Measurements from ENCODE around the gene PCBP2.
"Not testable (repeated sequence)": the region's sequence is repeated elsewhere in the genome, so short reads cannot be mapped to it uniquely, and the experiment has no call there.

The PCBP2 gene

DNA sequence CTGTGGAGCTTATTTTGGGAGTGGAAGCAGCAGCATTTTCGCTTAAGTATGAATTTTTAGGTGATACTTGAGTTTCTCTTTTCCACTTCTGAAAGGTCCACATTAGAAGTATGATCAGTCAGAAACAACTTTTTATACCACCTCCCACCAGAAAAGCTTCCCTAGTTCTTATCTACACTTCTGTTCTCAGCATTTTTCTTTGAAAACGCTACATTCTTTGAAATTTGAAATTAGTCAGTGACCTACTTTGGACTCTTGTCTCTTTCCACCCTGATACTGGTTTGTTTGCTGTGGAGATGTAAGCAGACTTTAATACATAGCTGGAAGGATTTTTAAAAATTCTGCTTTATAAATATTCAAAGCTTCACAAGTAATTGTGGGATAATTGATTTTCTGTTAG, 22.2 kb downstream of the PCBP2 start:
- no peak for FAIRE-seq

DNA sequence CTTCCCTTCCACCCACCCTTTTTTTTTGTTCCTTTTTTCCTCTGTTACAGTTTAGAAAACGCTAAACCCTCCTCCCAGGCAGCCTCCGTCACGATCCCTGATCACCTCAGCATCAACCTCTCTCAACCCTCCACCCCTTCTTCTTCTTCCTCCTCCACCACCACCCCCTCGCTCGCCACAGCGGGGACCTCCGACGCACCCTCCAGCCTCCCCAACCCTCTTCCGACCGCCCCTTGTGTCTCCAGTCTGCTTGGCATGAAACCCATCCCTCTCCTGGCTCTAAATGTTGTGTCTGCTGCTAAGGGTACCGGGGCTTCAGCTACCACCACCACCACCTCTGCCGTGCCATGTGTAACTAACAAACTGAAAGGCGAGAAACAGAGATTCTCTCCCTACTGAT, 22.9 kb downstream of the PCBP2 start:
- no peak for FAIRE-seq

DNA sequence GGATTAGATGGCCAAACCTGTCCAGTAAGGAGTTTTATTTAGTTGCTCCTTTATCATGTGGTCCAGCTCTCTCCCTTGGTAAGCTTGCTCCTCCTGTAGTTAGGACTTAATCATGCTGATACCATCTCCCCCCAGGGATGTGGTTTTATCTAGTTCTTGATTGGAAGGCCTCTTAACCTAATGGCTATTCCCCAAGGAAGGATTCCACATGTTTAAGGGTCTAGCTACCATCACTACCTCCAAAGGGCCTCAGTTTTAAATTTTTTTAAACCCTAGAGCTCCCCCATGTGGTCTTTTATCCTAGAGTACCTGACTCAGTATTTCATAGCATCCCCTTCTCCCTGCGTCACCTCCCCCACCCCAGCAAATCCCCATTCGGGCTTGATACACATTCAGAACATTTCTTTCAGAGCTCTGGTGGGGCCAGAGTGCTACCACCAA, 24.9 kb downstream of the PCBP2 start:
- no peak for FAIRE-seq

GRCh38 chr12:53478865-53479264, 27.0 kb downstream of the PCBP2 start:
- no peak for FAIRE-seq

DNA sequence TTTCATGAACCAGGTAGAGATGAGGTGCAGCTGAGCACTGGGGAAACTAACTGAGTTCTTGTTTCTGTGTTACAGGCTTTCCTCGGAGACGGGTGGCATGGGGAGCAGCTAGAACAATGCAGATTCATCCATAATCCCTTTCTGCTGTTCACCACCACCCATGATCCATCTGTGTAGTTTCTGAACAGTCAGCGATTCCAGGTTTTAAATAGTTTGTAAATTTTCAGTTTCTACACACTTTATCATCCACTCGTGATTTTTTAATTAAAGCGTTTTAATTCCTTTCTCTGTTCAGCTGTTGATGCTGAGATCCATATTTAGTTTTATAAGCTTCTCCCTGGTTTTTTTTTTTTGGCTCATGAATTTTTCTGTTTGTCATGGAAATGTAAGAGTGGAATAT, 27.4 kb downstream of the PCBP2 start:
- FAIRE-seq, result no peak

- no peak for FAIRE-seq
Measured at GRCh38 chr12:53480491-53481442, 28.9 kb downstream of the PCBP2 start.

DNA sequence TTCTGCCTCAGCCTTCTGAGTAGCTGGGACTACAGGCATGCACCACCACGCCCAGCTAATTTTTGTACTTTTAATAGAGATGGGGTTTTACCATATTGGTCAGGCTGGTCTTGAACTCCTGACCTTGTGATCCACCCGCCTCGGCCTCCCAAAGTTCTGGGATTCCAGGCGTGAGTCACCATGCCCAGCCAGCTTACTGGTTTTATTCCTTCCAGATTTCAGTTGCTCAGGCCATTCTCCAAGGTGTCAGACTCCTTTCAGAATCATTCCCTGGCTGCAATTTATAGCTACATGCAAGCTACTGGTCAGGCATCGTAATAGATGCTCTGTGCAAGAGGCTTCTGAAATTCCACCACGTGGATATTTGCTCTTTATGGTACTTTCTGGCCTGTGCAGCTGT, 29.6 kb downstream of the PCBP2 start:
- not testable (repeated sequence) for FAIRE-seq

- no peak for FAIRE-seq
Measured at GRCh38 chr12:53481939-53482586, 30.2 kb downstream of the PCBP2 start.

GRCh38 chr12:53482626-53483168, 30.8 kb downstream of the PCBP2 start:
- no peak for FAIRE-seq

- no peak for FAIRE-seq
Measured at GRCh38 chr12:53483225-53483978, 31.5 kb downstream of the PCBP2 start.

DNA sequence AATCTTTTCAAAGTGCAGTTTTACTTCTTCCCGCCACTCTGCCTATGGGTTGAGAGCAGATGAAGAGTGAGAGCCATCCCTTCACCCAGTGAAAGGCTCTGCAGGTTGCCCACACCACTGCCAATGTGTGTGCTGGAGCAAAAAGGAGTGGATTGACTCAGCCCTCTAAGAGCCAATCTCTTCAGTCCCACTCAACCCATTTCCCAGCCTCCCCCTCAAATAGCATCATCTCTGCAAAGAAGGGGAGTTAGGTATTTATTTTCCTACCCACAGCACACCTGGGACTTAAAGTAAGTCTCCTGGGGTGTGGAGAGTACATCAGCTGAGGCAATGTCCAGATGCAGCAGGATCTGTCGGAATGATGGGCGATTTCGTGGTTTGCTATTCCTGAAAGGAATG, 32.1 kb downstream of the PCBP2 start:
- no peak for FAIRE-seq

- no peak for FAIRE-seq
Measured at GRCh38 chr12:53484686-53485575, 33.0 kb downstream of the PCBP2 start.

GRCh38 chr12:53485955-53486735, 34.2 kb downstream of the PCBP2 start:
- no peak for FAIRE-seq

DNA sequence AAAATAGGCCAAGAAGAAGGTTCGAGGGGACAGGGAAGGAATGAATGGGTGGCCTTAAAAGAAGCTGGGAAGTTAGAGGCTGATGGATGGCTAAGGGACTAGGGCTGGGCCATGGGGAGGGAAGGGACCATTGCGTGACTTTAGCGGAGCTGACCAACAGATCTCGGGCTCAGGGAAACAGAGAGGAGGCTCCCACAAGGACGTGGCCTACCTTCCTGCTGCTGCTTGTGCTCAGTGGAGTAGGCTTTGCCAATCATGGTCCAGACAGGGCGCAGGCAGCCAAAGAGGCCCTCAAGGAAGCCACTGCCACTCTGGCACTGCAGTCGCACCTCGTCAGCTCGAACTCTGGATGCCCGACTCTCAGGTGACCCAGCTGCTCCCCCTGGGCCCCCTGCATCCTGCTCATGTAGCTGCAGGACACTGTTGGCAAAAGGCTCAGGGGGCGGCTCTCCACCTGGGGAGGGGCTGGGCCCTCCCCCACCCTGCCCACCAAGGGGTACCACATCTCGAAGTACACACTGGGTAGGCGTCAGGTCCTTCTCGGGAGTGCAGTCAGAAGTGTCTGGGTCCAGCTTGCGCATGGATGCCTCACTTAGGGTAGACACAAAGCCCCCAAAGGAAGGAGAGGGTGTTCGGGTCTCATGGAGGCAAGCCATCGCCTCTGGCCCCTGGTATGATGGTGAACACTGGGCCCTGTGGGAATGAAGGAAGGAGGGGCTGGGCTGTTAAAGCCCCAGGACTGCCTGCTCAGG, 35.0 kb downstream of the PCBP2 start:
- no peak for FAIRE-seq

DNA sequence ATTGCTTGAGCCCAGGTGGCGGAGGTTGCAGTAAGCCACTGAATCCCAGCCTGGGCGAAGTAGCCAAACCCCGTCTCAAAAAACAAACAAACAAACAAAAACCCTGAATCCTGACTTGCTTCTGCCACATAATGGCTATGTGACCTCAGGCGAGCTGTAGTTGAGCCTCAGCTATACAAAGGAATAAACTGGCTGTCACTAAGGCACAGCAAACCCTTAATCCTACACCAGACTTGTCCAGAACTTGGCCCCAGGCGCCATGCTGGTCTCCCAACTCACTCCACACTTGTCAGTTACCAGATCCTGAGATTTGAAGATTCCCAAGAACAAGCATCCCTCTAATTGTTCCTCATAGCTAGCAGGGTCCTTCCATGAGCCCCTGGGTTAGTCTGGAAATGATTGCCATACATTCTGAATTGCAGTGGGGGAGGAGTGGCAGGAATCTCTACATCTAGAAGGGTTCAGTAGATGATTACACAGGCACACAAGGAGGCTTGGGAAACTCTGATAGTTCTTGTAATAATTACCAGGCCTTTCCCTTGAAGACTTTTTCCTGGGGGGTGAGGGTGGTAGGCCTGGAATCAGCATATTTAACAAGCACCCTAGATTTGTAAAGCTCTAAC, 37.5 kb downstream of the PCBP2 start:
- no peak for FAIRE-seq

DNA sequence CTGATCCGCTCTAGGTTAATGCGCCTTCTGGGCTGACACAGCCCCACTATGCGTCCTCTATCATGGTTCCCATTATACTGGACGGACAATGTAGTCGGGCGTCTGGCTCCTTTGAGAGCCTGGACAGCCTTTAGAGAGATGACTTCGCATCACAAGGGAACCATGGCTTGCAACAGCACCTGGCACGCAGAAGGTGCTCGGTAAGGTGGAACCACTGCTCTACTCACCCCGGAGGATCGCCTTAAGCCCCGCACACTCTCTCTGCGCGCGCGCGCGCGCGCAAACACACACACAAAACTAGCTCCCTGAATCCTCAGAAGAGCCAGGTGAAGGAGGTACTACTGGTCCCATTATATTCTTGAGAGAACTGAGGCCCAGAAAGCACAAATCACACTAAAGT, 40.3 kb downstream of the PCBP2 start:
- FAIRE-seq, result no peak

DNA sequence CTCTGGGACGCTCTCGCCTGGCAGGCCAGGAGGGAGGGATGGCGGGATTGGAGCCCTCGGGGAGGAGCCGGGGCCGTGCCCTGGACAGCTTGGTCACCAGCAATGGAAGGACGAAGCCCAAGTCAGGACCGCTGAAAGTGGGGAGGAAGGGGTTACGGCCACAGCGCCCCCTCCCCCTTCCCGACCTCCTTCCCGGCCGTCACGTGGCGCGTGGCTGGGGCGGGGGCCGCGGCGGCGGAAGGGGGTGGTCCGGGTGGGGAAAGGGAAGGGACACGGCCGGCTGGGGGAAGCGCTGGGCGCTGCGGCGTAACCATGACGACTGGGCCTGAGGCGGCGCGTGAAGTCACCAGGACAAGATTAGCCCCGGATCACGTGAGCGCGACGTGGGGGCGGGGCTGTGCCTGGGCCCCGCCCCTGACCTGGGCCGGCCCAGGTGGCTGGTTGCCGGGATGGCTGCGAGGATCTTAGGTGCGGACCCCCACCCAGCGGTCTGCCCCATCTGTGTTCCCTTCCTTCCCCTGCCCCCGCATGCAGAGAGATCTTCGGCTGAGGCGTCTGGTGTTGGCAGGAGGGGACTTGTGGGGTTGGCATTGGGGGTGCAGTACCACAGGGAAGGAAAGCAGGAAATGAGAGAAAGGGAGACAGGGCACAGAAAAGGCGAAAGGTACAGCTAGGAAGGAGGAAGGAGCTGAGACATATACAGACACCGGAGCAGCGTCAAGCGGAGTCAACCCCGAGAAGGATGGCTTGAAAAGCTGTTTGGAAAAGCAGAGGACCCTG, 41.1 kb downstream of the PCBP2 start:
- FAIRE-seq, result no peak

DNA sequence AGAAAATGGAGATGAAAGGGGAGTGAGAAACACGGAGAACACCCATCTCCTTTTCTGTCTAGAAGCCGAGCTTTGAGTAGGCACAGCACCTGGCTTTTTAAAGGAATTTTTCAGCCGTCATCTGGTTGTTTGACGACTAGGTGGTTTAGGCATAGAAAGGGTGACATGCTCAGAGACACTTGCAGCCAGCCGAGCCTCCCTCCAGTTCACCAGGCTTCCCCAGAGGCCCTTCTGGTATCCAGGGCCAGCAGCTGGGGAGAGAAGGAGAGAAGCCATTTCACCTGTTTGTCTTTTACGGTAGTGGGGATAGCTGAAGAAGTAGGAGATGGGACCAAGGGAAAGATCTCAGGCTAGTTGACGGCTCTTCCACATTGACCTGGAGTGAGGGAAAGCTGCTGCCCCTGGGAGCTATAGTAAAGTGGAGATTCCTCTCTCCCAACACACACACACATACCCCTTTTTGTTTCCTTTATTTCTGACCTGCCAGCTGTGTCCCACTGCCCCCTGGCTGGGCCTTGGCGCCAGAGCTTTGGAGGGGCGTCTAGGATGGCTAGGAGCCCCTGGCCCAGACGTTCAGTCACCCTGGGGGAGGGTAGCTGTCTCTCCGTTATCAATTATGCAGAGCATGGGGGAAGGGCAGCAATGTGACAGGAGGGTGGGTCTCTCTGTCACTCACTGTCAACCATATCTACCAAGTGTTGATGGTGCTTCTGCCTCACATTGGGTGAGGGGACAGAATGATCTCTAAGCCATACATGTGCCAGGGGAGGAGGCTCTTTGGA, 41.9 kb downstream of the PCBP2 start:
- FAIRE-seq, result no peak
